Measurements from ENCODE around the gene TMEM131.

DNA sequence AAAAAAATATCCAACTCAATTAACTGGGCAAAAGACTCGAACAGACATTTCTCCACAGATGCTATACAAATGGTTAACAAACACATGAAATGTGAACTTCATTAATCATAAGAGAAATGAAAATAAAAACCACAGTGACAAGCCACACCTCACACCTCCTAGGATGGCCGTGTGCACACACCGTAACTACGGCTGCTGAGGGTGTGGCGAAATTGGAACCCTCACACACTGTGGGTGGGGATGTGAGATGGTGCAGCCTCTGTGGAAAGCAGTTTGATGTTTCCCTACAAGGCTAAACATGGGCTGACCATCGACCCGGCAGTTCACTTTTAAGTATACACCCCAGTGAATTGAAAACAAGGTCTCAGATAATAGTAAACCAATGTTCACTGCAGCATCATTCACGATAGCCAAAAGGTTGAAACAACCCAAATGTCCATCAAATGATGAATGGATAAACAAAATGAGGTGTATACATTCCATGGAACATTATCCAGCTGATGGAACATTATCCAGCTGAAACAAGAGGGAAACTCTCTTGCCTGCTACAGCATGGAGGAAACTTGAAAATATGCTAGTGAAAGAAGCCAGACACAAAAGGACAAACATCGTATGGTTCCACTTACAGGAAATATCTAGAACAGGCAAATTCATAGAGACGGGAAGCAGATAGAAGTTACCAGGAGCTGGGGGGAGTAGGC lies 250.1 kb downstream of the TMEM131 start:
- TF ChIP-seq, protein P1, sequence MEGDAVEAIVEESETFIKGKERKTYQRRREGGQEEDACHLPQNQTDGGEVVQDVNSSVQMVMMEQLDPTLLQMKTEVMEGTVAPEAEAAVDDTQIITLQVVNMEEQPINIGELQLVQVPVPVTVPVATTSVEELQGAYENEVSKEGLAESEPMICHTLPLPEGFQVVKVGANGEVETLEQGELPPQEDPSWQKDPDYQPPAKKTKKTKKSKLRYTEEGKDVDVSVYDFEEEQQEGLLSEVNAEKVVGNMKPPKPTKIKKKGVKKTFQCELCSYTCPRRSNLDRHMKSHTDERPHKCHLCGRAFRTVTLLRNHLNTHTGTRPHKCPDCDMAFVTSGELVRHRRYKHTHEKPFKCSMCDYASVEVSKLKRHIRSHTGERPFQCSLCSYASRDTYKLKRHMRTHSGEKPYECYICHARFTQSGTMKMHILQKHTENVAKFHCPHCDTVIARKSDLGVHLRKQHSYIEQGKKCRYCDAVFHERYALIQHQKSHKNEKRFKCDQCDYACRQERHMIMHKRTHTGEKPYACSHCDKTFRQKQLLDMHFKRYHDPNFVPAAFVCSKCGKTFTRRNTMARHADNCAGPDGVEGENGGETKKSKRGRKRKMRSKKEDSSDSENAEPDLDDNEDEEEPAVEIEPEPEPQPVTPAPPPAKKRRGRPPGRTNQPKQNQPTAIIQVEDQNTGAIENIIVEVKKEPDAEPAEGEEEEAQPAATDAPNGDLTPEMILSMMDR (IDR thresholded peaks at IDR 0.05; ENCODE audit: insufficient read depth, low read length), result no peak
- TF ChIP-seq, protein P2, sequence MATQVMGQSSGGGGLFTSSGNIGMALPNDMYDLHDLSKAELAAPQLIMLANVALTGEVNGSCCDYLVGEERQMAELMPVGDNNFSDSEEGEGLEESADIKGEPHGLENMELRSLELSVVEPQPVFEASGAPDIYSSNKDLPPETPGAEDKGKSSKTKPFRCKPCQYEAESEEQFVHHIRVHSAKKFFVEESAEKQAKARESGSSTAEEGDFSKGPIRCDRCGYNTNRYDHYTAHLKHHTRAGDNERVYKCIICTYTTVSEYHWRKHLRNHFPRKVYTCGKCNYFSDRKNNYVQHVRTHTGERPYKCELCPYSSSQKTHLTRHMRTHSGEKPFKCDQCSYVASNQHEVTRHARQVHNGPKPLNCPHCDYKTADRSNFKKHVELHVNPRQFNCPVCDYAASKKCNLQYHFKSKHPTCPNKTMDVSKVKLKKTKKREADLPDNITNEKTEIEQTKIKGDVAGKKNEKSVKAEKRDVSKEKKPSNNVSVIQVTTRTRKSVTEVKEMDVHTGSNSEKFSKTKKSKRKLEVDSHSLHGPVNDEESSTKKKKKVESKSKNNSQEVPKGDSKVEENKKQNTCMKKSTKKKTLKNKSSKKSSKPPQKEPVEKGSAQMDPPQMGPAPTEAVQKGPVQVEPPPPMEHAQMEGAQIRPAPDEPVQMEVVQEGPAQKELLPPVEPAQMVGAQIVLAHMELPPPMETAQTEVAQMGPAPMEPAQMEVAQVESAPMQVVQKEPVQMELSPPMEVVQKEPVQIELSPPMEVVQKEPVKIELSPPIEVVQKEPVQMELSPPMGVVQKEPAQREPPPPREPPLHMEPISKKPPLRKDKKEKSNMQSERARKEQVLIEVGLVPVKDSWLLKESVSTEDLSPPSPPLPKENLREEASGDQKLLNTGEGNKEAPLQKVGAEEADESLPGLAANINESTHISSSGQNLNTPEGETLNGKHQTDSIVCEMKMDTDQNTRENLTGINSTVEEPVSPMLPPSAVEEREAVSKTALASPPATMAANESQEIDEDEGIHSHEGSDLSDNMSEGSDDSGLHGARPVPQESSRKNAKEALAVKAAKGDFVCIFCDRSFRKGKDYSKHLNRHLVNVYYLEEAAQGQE (IDR thresholded peaks at IDR 0.05; ENCODE audit: insufficient replicate concordance, low read depth), result no peak

Measured in HL-60 (cell line).